GM23338 (cell line): Measurements from ENCODE around the gene GUCA2A. TPM values are rescaled to one million over a fixed set of nuclear protein-coding genes. Genes with fewer than 3 reads are reported as not detected.

Experiments used
- ATAC-seq: fragments of 200-7000 bp; cut with Tn5 transposase; 3 replicates; pipeline ENCODE4 v1.9.1; 2020
- DNase-seq: peaks from one replicate; pipeline ENCODE4 v3.0.0-alpha.2; 2015; ENCODE audit warnings: low spot score
- H2AFZ ChIP-seq: fragments of 200-600 bp; sonication (generic); 2 replicates; pipeline ENCODE4 v1.8.0; 2016; ENCODE audit warnings: antibody characterized with exemption, mild to moderate bottlenecking, moderate library complexity
- H3F3A ChIP-seq: fragments of 200-600 bp; sonication (generic); replicated peaks from 2 replicates; pipeline ENCODE4 v1.8.0; 2017; ENCODE audit warnings: antibody characterized with exemption, mixed run types, low read depth
- H3K27ac ChIP-seq: fragments of 200-600 bp; sonication (generic); 2 replicates; pipeline ENCODE4 v1.6.1; 2016; ENCODE audit warnings: low read depth
- H3K27me3 ChIP-seq: fragments of 200-600 bp; sonication (generic); 2 replicates; pipeline ENCODE4 v1.8.0; 2016; ENCODE audit warnings: mild to moderate bottlenecking, mixed run types, moderate library complexity; ENCODE audit not compliant: insufficient read depth
- H3K36me3 ChIP-seq: fragments of 200-600 bp; sonication (generic); 2 replicates; pipeline ENCODE4 v1.8.0; 2016; ENCODE audit warnings: mild to moderate bottlenecking; ENCODE audit not compliant: insufficient read depth
- H3K4me1 ChIP-seq: fragments of 200-600 bp; sonication (generic); 2 replicates; pipeline ENCODE4 v1.8.0; 2016; ENCODE audit warnings: mild to moderate bottlenecking, moderate library complexity; ENCODE audit not compliant: insufficient read depth
- H3K4me2 ChIP-seq: fragments of 200-600 bp; sonication (generic); 2 replicates; pipeline ENCODE4 v1.7.1; 2017; ENCODE audit warnings: mixed run types
- H3K4me3 ChIP-seq: fragments of 200-600 bp; sonication (generic); 2 replicates; pipeline ENCODE4 v1.6.1; 2016; ENCODE audit warnings: mixed run types
- H3K79me2 ChIP-seq: fragments of 200-600 bp; sonication (generic); replicated peaks from 2 replicates; pipeline ENCODE4 v1.8.0; 2017; ENCODE audit warnings: mild to moderate bottlenecking; ENCODE audit not compliant: insufficient read depth
- H3K9me2 ChIP-seq: fragments of 200-600 bp; sonication (generic); 2 replicates; pipeline ENCODE4 v1.8.0; 2017; ENCODE audit not compliant: insufficient read depth
- H4K20me1 ChIP-seq: fragments of 200-600 bp; sonication (generic); replicated peaks from 2 replicates; pipeline ENCODE4 v1.8.0; 2017; ENCODE audit warnings: mild to moderate bottlenecking; ENCODE audit not compliant: insufficient read depth
- H3K27ac Mint-ChIP-seq: 2 replicates; pipeline ENCODE4 v1.8.0; 2020; ENCODE audit warnings: inconsistent platforms, mild to moderate bottlenecking, moderate library complexity, mixed read lengths
- H3K27me3 Mint-ChIP-seq: 3 replicates; pipeline ENCODE4 v1.8.0; 2022; ENCODE audit warnings: low read depth, mild to moderate bottlenecking, moderate library complexity, mixed read lengths, inconsistent platforms; ENCODE audit not compliant: insufficient read depth, poor library complexity
- H3K36me3 Mint-ChIP-seq: 3 replicates; pipeline ENCODE4 v1.8.0; 2021; ENCODE audit warnings: low read depth, mild to moderate bottlenecking, inconsistent platforms, moderate library complexity, mixed read lengths
- H3K4me1 Mint-ChIP-seq: 3 replicates; pipeline ENCODE4 v1.8.0; 2020; ENCODE audit warnings: mild to moderate bottlenecking, inconsistent platforms, mixed read lengths
- H3K4me3 Mint-ChIP-seq: 3 replicates; pipeline ENCODE4 v1.8.0; 2021; ENCODE audit warnings: moderate library complexity, mild to moderate bottlenecking, inconsistent platforms, mixed read lengths
- H3K9me3 Mint-ChIP-seq: 3 replicates; pipeline ENCODE4 v1.8.0; 2020; ENCODE audit warnings: moderate library complexity, mild to moderate bottlenecking, inconsistent platforms, mixed read lengths
- CREB1 ChIP-seq: fragments of 250-450 bp; sonication (Bioruptor Pico); IDR thresholded peaks from 2 replicates; pipeline ENCODE4 v1.5.0; 2020; ENCODE audit warnings: low read depth, mild to moderate bottlenecking, moderate library complexity
- CTCF ChIP-seq, 2 experiments: fragments of 200-600 bp in 1 of 2; sonication (generic) in 1 of 2; conservative IDR thresholded peaks; 2 replicates each; pipeline versions ENCODE4 v1.5.1 to v1.6.1; 2016 to 2017; ENCODE audit warnings: antibody characterized with exemption in 2 of 2, low read depth in 2 of 2, mild to moderate bottlenecking in 2 of 2, moderate library complexity in 1 of 2
- EZH2 ChIP-seq: fragments of 200-600 bp; sonication (generic); IDR thresholded peaks from one replicate; pipeline ENCODE4 v1.8.0; 2017; ENCODE audit warnings: antibody characterized with exemption, mild to moderate bottlenecking, low read depth; ENCODE audit not compliant: unreplicated experiment
- NANOG ChIP-seq: IDR thresholded peaks from 2 replicates; pipeline ENCODE4 v1.6.1; 2016; ENCODE audit warnings: antibody characterized with exemption, borderline replicate concordance
- POLR2AphosphoS5 ChIP-seq: IDR thresholded peaks from 2 replicates; pipeline ENCODE4 v1.6.1; 2016; ENCODE audit warnings: antibody characterized with exemption, low read depth
- REST ChIP-seq: IDR thresholded peaks from one replicate; pipeline ENCODE4 v1.6.1; 2018; ENCODE audit warnings: antibody characterized with exemption; ENCODE audit not compliant: unreplicated experiment
- ZNF114 ChIP-seq: fragments of 250-450 bp; sonication (Bioruptor Pico); IDR thresholded peaks from 2 replicates; pipeline ENCODE4 v1.5.0; 2020; ENCODE audit warnings: mild to moderate bottlenecking, moderate library complexity
- ZNF331 ChIP-seq: fragments of 250-450 bp; sonication (Bioruptor Pico); IDR thresholded peaks from 2 replicates; pipeline ENCODE4 v1.5.0; 2020; ENCODE audit warnings: low read depth, mild to moderate bottlenecking, moderate library complexity
- polyA plus RNA-seq: library from polyadenylated mRNA; unstranded; fragments of >200 nt; fragmentation: Nextera tagmentation; extraction: Ambion mirVana; gene quantifications from 2 replicates; pipeline ENCODE4 v1.2.1, GENCODE V29; 2016
- total RNA-seq: library from RNA; depleted of rRNA; stranded (reverse); fragments of >200 nt; shearing (Covaris generic); gene quantifications from 2 replicates; pipeline ENCODE4 v1.2.3, GENCODE V29; 2014
- TF ChIP-seq, protein P1 (sequence below): IDR thresholded peaks from 2 replicates; pipeline ENCODE4 v1.6.1; 2016; ENCODE audit warnings: antibody characterized with exemption
- TF ChIP-seq, protein P2 (sequence below): fragments of 250-450 bp; sonication (Bioruptor Pico); IDR thresholded peaks from 2 replicates; pipeline ENCODE4 v1.5.0; 2020; ENCODE audit warnings: mild to moderate bottlenecking, moderate library complexity

The GUCA2A gene
- total and polyA plus RNA-seq, 2 experiments from 2014 or later: not detected

DNA sequence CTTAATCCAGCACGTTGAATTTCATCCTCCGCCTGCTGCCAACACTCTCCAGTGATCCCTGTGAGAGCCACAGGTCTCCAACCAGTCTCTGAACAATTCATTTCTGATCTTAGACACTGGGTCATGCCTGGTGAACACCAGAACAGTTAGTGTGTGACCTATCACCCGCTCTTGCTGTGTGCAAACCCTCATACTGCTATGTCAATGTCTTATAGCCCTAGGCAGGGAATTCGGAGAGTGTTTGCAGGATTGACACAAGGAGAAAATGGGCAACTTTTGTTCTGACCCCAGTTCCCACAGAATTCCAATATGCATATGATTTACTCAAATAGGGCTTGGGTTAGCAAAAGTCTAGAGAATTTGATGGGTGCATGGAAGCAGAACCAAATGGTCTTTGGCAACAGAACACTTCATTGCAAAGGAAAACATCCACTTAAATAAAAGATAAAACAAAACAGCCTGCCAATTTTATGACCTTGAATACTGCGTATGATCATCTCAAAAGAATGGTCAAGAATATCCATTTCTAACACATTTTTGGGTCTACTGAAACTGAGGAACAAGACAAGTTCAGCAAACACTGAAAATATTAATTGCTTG, 34.4 kb downstream of the GUCA2A start:
- Histone ChIP-seq H3K4me1 (no peaks in the 10 kb centered on the region), H3F3A (no peaks in the 10 kb centered on the region), H3K4me2 (no peak overlapping the region), H3K27ac (no peak overlapping the region), H3K27me3 (no peaks in the 10 kb centered on the region), H3K4me3 (no peak overlapping the region), H3K9me2 (no peaks in the 10 kb centered on the region), H3K36me3 (no peaks in the 10 kb centered on the region), H4K20me1 (no peaks in the 10 kb centered on the region), H2AFZ (no peak overlapping the region), H3K79me2 (no peaks in the 10 kb centered on the region)
- no peak for TF ChIP-seq POLR2AphosphoS5
- TF ChIP-seq ZNF331 (CRISPR knock-in tag): no peak
- TF ChIP-seq, protein P1, sequence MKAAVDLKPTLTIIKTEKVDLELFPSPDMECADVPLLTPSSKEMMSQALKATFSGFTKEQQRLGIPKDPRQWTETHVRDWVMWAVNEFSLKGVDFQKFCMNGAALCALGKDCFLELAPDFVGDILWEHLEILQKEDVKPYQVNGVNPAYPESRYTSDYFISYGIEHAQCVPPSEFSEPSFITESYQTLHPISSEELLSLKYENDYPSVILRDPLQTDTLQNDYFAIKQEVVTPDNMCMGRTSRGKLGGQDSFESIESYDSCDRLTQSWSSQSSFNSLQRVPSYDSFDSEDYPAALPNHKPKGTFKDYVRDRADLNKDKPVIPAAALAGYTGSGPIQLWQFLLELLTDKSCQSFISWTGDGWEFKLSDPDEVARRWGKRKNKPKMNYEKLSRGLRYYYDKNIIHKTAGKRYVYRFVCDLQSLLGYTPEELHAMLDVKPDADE: no peak
- no peak for TF ChIP-seq EZH2
- no peak for TF ChIP-seq REST
- TF ChIP-seq ZNF114: no peak
- DNase-seq (no peak), ATAC-seq (no peak)
- Mint-ChIP-seq H3K36me3 (no peaks in the 10 kb centered on the region), H3K4me1 (no peaks in the 10 kb centered on the region), H3K4me3 (no peak overlapping the region), H3K27ac (no peak overlapping the region), H3K9me3 (no peaks in the 10 kb centered on the region), H3K27me3 (no peaks in the 10 kb centered on the region)

DNA sequence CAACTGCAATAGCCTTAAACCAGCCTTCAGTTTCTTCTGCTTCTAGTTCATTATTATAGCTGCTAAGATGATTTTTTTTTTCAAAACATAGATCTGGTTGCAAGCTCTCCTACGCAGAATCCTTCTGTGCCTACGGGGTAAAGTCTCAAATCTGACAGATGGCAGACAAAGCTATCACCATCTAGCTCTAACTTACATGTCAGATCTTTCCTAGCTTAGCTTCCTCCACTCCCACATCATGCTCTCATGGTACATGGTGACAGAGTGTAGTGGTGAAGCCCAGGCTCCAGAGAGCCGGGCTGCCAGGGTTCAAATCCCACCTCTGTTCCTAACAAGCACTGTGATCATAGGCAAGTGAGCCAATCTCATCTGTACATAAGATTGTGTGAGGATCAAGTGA, 35.6 kb downstream of the GUCA2A start:
- H3K4me2 ChIP-seq: no peak overlapping the region
- no peaks in the 10 kb centered on the region for H3K4me1 Mint-ChIP-seq
- H2AFZ ChIP-seq: no peak overlapping the region
- H3K9me2 ChIP-seq: no peaks in the 10 kb centered on the region
- DNase-seq (no peak), ATAC-seq (no peak)
- H3K9me3 Mint-ChIP-seq: no peaks in the 10 kb centered on the region
- no peak overlapping the region for H3K27ac ChIP-seq
- no peaks in the 10 kb centered on the region for H3K36me3 ChIP-seq
- no peak overlapping the region for H3K27ac Mint-ChIP-seq
- no peak overlapping the region for H3K4me3 ChIP-seq
- no peaks in the 10 kb centered on the region for H3K27me3 Mint-ChIP-seq
- no peaks in the 10 kb centered on the region for H4K20me1 ChIP-seq
- no peaks in the 10 kb centered on the region for H3K79me2 ChIP-seq
- H3K4me3 Mint-ChIP-seq: no peak overlapping the region
- H3F3A ChIP-seq: no peaks in the 10 kb centered on the region
- H3K27me3 ChIP-seq: no peaks in the 10 kb centered on the region
- H3K36me3 Mint-ChIP-seq: no peaks in the 10 kb centered on the region
- H3K4me1 ChIP-seq: no peaks in the 10 kb centered on the region
- TF ChIP-seq CREB1 (CRISPR knock-in tag) (no peak), CTCF (conservative IDR thresholded peaks at IDR 0.05; ENCODE audit: low read depth in 2 of 2) (no peak), NANOG (no peak), POLR2AphosphoS5 (no peak)
- TF ChIP-seq, protein P2, sequence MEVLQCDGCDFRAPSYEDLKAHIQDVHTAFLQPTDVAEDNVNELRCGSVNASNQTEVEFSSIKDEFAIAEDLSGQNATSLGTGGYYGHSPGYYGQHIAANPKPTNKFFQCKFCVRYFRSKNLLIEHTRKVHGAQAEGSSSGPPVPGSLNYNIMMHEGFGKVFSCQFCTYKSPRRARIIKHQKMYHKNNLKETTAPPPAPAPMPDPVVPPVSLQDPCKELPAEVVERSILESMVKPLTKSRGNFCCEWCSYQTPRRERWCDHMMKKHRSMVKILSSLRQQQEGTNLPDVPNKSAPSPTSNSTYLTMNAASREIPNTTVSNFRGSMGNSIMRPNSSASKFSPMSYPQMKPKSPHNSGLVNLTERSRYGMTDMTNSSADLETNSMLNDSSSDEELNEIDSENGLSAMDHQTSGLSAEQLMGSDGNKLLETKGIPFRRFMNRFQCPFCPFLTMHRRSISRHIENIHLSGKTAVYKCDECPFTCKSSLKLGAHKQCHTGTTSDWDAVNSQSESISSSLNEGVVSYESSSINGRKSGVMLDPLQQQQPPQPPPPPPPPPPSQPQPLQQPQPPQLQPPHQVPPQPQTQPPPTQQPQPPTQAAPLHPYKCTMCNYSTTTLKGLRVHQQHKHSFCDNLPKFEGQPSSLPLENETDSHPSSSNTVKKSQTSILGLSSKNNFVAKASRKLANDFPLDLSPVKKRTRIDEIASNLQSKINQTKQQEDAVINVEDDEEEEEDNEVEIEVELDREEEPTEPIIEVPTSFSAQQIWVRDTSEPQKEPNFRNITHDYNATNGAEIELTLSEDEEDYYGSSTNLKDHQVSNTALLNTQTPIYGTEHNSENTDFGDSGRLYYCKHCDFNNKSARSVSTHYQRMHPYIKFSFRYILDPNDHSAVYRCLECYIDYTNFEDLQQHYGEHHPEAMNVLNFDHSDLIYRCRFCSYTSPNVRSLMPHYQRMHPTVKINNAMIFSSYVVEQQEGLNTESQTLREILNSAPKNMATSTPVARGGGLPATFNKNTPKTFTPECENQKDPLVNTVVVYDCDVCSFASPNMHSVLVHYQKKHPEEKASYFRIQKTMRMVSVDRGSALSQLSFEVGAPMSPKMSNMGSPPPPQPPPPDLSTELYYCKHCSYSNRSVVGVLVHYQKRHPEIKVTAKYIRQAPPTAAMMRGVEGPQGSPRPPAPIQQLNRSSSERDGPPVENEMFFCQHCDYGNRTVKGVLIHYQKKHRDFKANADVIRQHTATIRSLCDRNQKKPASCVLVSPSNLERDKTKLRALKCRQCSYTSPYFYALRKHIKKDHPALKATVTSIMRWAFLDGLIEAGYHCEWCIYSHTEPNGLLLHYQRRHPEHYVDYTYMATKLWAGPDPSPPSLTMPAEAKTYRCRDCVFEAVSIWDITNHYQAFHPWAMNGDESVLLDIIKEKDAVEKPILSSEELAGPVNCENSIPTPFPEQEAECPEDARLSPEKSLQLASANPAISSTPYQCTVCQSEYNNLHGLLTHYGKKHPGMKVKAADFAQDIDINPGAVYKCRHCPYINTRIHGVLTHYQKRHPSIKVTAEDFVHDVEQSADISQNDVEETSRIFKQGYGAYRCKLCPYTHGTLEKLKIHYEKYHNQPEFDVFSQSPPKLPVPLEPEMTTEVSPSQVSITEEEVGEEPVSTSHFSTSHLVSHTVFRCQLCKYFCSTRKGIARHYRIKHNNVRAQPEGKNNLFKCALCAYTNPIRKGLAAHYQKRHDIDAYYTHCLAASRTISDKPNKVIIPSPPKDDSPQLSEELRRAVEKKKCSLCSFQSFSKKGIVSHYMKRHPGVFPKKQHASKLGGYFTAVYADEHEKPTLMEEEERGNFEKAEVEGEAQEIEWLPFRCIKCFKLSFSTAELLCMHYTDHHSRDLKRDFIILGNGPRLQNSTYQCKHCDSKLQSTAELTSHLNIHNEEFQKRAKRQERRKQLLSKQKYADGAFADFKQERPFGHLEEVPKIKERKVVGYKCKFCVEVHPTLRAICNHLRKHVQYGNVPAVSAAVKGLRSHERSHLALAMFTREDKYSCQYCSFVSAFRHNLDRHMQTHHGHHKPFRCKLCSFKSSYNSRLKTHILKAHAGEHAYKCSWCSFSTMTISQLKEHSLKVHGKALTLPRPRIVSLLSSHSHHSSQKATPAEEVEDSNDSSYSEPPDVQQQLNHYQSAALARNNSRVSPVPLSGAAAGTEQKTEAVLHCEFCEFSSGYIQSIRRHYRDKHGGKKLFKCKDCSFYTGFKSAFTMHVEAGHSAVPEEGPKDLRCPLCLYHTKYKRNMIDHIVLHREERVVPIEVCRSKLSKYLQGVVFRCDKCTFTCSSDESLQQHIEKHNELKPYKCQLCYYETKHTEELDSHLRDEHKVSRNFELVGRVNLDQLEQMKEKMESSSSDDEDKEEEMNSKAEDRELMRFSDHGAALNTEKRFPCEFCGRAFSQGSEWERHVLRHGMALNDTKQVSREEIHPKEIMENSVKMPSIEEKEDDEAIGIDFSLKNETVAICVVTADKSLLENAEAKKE (CRISPR knock-in tag): no peak
